IPS-18c (cell line): ENCODE data around the gene PSG1.
"Not testable (repeated sequence)": the region's sequence is repeated elsewhere in the genome, so short reads cannot be mapped to it uniquely, and the experiment has no call there.

Source experiments
- H3K4me3 ChIP-seq: 2 replicates; pipeline ENCODE4 v1.7.0; 2013; ENCODE audit warnings: low read depth, mild to moderate bottlenecking, low read length, moderate library complexity; ENCODE audit not compliant: insufficient read depth
- H3K9me3 ChIP-seq: one replicate; pipeline ENCODE4 v1.6.1; 2013; ENCODE audit warnings: mild to moderate bottlenecking, low read length, moderate library complexity; ENCODE audit not compliant: control insufficient read depth, insufficient read depth

PSG1 gene

DNA sequence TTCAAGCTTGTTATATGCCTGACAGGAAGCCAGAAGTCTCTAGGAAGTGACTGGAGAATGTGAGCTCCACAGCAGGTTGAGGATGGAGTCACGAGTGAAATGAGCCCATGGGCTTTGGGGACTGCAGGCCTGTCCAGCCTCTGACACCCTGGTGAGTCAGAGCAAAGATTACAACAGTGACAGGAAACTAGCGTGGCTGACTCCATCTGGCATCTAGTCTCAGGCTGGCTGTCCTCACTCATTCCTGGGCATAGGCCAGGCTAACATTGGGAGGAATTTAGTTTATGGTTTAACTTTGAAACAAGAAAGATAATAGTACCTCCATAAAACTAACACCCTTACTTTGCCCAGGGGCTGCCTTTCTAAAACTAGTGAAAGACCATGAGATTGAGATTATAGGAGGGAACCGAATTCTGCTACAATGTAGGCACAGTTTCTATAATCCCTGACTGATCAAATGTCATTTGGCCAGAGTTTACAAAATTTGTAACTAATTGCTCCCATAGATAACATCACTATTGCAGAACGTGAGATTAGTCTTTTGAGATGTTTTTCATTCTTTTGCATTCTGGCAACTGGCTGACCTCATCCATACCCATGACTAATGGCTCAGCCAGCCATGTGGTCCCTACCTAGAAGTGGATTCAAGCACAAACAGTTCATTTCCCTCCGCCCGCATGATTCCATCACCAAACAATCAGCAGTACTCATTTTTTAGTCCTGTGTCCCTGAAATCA is 28.4 kb downstream of the PSG1 start:
- no peaks in the 10 kb centered on the region for H3K9me3 ChIP-seq
- no peak overlapping the region for H3K4me3 ChIP-seq

DNA sequence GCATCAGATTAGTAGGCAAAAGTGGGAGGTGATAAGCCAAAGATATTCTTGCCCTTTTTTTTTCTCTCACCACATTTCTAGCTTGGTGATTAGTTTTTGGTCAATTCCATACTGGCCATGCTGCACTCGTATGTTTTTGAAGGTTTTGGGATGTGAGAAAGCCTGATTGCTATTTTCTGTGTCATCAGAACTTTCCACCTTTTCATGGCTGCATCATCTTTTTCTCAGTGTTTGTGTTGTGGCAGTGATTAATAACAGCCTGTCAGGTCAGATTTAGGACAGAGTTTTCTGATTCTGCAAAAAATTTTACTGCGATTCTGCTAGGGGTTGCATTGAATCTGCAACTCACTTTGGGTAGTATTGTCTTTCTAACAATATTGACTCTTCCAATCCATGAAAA is 32.9 kb downstream of the PSG1 start:
- Histone ChIP-seq H3K4me3 (no peak overlapping the region), H3K9me3 (no peaks in the 10 kb centered on the region)

DNA sequence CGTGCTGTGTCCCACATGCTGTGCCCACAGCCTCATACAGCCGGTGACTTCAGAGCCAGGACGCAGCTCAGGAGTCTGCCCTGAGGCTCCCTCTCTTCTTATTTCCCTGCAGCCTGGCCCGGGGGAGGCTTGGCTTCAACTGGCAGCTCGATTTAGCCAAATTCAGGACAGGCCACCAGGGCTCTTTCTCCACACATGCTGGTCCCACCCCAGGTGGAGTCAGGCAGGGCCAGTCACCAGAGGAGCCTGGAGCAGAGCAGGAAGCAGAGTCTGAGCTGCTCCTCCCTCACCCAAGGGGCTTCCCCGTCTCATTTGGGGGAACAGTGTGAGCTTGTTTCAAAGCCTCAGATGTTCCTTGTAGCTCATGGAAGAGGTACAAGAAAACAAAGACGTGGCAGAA is 35.9 kb downstream of the PSG1 start:
- not testable (repeated sequence) for H3K9me3 ChIP-seq, H3K4me3 ChIP-seq

DNA sequence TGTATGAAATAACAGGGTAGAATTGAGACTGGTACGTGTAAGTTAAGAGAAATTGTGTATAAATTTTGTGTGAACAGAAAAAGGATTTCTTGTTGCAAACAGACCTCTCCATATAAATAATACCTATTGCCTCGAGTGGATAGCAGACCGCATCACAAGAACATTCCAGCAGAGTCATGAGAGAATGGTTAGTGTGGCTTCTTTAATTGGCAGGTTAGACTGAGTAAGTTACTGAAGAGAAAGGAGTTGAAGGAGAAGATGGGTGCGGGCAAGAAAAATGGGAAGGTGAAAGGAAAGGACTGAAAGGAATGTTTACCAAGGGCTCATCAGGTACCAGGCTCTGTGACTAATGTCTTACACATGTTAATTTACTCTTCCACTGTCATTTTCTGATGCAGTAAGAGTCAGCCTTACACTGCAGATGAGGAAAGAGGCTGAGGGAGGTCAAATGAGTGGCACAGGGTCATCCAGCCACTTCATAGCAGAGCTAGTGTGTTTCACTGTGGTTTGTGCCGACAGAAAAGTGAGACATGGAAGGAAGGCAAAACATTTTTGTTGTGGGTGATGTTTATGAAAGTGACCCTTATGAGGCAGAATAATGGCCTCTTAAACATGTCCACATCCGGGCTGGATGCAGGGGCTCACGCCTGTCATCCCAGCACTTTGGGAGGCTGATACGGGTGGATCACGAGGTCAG is 46.6 kb downstream of the PSG1 start:
- H3K4me3 ChIP-seq = not testable (repeated sequence)

DNA sequence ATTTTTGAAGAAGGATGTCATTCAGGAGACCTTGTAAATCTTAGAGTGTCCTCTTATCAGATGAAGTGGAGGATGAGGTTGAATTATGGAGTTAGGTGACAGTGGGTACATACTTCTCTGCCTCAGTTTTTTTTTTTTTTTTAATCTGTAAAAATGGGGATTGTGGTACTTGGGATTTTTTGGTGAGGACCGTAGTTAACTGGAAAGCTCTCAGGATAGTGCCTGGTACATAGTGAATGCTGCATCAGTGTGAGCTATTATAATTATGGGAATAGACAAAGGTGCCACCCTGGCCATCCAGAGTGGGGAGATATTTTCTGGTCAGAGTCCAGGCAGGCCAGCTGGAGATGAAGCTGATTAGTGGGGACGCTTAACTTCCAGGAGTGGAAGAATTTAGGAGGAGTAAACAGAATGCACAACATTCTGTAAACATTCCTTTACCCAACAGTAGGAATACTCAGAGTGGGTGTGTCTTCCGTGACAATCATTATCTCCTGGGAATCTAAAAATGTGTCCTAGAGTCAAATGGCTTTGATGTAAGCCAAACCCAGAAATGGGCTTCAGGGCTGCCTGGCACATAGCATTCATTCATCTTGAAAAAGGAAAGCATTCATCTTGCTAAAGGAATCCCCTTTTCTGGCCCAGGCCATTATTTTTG is 47.4 kb downstream of the PSG1 start:
- H3K9me3 ChIP-seq, H3K4me3 ChIP-seq: not testable (repeated sequence)

More for the DNA sequence above, 46.6 kb downstream of the PSG1 start:
- not testable (repeated sequence) for H3K9me3 ChIP-seq

DNA sequence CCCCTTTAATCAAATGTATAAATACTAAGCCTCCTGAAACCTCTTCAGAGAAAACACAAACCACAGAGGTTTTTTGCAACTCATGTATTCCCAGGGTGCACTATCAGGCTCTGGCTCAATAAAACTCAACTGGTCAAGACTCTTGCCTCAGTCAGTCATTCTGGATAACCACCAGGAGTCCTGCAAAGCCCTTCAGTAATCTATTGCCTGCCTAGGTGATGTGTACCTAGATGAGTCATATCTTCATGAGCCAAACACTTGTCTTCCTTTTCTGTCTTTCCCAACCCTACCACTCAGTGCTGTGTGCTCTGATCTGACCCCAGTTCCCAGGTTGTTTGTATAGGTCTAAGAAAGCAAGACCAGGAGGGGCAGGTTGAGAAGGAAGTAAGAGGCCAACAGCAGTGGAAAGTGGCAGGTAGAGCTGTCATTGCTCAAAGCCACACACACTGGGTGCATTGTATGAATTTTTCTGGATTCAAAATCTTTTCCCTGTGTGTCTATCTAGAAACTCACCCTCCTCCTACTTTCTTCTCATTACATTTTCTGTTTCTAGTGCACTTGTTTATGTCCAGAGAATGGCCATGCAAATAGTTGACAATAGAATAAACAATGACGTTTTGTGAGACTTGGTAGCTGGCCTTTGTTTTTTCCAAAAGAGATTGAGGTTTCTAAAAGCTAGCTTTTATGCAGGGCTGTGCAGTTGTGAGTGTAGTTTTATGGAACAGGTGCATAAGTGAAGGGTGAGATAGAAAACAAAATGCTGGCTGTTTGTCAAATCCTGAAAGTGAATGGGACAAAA is 48.1 kb downstream of the PSG1 start:
- H3K9me3 ChIP-seq = no peaks in the 10 kb centered on the region

DNA sequence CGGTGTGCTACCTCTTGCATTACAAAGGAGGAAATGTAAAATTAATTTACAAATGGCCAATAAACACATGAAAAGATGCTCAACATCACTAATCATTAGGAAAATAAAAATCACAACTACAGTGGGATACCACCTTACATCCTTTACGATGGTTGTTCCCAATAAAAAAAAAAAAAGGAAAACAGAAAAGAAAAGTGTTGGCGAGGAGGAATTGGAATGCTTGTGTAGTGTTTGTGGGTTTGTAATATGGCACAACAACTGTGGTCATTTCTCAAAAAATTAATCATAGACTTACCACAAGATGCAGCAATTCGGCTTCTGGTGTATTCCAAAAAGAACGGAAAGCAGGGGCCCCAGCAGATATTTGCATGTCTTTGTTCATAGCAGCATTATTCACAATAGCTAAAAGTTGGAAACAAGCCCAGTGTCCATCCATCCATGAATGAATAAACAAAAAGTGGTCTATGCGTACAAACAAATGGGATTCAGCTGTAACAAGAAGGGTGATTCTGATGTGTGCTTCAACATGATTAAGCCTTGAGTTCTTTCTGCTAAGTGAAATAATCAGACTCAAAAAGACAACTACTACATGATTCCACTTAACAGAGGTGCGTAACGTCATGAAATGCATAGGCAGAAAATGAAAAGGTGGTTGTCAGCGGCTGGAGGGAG is 58.1 kb downstream of the PSG1 start:
- H3K4me3 ChIP-seq, H3K9me3 ChIP-seq: not testable (repeated sequence)

More for the DNA sequence above, 48.1 kb downstream of the PSG1 start:
- no peak overlapping the region for H3K4me3 ChIP-seq

DNA sequence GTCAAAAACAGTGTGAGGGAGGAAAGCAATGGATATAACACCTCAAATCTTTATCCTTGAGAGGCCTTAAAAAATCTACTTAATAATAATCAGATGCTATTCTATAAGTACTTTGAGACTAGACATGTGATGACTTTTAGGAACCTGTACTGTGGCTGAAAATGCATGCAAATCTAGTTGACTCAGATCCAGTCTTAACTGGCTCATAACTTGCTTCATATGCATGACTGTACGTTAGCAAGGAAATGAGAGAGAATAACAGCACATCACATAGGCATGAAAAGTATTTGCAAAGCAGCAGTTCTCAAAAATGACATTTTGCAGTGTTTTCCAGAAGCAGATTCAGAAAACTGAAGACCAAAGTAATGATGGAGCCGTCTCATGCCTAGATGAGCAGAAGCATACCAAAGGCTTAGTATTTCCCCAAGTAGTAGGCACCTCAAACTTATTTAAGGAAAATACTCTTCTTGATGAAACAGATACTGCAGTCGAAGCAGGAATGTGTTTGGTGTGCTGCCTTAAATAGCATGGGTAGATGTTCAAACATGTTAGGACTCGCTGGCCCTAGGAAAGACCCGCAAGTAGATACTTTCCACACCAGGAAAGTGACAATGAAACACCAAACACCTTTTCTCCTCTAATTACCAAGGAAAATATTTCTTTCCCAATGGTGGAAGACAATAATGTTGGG is 59.4 kb downstream of the PSG1 start:
- H3K4me3 ChIP-seq, H3K9me3 ChIP-seq: not testable (repeated sequence)

DNA sequence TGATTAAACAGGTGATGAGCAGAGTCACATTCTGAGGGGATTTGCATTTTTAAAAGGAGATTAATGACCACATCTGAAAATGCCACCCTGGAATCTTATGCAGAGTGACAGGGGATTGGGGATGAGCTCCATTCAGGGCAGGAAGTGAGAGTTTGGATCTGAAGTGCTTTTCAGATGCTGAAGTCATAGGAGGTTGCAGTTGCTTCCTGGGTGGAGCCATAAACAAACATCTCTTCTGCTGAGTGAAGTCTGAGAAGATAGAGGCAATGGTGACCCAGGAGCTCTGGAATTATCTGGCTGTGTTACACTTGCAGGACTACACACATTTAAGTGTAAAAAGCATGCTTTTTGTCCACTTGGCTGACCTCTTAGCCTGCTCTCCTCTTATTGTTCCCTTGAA is 62.6 kb downstream of the PSG1 start:
- Histone ChIP-seq H3K4me3 (no peak overlapping the region), H3K9me3 (no peaks in the 10 kb centered on the region)
